22Rv1 (cell line): ENCODE data around the gene CDX1.

ENCODE experiments used
- CTCF ChIP-seq: fragments of 450-650 bp; IDR thresholded peaks from 2 replicates; pipeline ENCODE4 v1.5.1; 2017; ENCODE audit warnings: mild to moderate bottlenecking
- ZFX ChIP-seq: fragments of 450-650 bp; IDR thresholded peaks from 2 replicates; pipeline ENCODE4 v1.6.1; 2017; ENCODE audit warnings: antibody characterized with exemption, borderline replicate concordance

- no peak for TF ChIP-seq CTCF
- TF ChIP-seq ZFX = no peak
Observed at GRCh38 chr5:150227036-150227435, 60.5 kb downstream of the CDX1 start.
